Trophoblast cell (in vitro differentiated cells and primary cell): Measurements from ENCODE around the gene C20orf144.
"Not testable (repeated sequence)": the region's sequence is repeated elsewhere in the genome, so short reads cannot be mapped to it uniquely, and the experiment has no call there.

Source experiments
- DNase-seq, 2 donors: peaks; one replicate each; pipeline ENCODE4 v3.0.0-alpha.2; 2016
- H2AFZ ChIP-seq: 2 replicates; pipeline ENCODE4 v1.6.1; 2013; ENCODE audit warnings: low read length, moderate library complexity, mild to moderate bottlenecking; ENCODE audit not compliant: insufficient read depth, poor library complexity
- H2AK5ac ChIP-seq: 2 replicates; pipeline ENCODE4 v1.6.1; 2013; ENCODE audit warnings: mild to moderate bottlenecking, low read length
- H2BK120ac ChIP-seq: 2 replicates; pipeline ENCODE4 v1.6.1; 2013; ENCODE audit warnings: low read length, mild to moderate bottlenecking, moderate library complexity; ENCODE audit not compliant: insufficient read depth, poor library complexity
- H2BK12ac ChIP-seq: 2 replicates; pipeline ENCODE4 v1.6.1; 2013; ENCODE audit warnings: mild to moderate bottlenecking, low read length, moderate library complexity
- H2BK5ac ChIP-seq: 2 replicates; pipeline ENCODE4 v1.6.1; 2013; ENCODE audit warnings: low read length, low read depth, moderate library complexity, mild to moderate bottlenecking; ENCODE audit not compliant: poor library complexity
- H3K14ac ChIP-seq: 2 replicates; pipeline ENCODE4 v1.6.1; 2013; ENCODE audit warnings: mild to moderate bottlenecking, low read length
- H3K18ac ChIP-seq: 2 replicates; pipeline ENCODE4 v1.6.1; 2013; ENCODE audit warnings: mild to moderate bottlenecking, low read length
- H3K23ac ChIP-seq: 2 replicates; pipeline ENCODE4 v1.6.1; 2013; ENCODE audit warnings: low read length
- H3K27ac ChIP-seq: 2 replicates; pipeline ENCODE4 v1.5.1; 2013; ENCODE audit warnings: low read depth, mild to moderate bottlenecking, inconsistent platforms, low read length, moderate library complexity
- H3K27me3 ChIP-seq: 2 replicates; pipeline ENCODE4 v1.6.1; 2013; ENCODE audit warnings: inconsistent platforms, mild to moderate bottlenecking, low read length, moderate library complexity; ENCODE audit not compliant: insufficient read depth
- H3K36me3 ChIP-seq, 2 experiments: 1 replicate in 1 of 2; 2 replicates in 1 of 2; pipeline ENCODE4 v1.6.1; 2013; ENCODE audit warnings: low read length in 2 of 2, mild to moderate bottlenecking in 2 of 2, moderate library complexity in 1 of 2; ENCODE audit not compliant: insufficient read depth in 2 of 2, control insufficient read depth in 1 of 2
- H3K4ac ChIP-seq: 2 replicates; pipeline ENCODE4 v1.6.1; 2013; ENCODE audit warnings: low read depth, mild to moderate bottlenecking, low read length, moderate library complexity
- H3K4me1 ChIP-seq, 2 experiments: 1 replicate in 1 of 2; 2 replicates in 1 of 2; pipeline ENCODE4 v1.6.1; 2013; ENCODE audit warnings: low read length in 2 of 2, mild to moderate bottlenecking in 2 of 2, moderate library complexity in 1 of 2; ENCODE audit not compliant: insufficient read depth in 2 of 2, control insufficient read depth in 1 of 2
- H3K4me2 ChIP-seq: 2 replicates; pipeline ENCODE4 v1.6.1; 2013; ENCODE audit warnings: inconsistent platforms, mild to moderate bottlenecking, low read length, moderate library complexity
- H3K4me3 ChIP-seq: 2 replicates; pipeline ENCODE4 v1.5.1; 2013; ENCODE audit warnings: mild to moderate bottlenecking, low read depth, low read length, inconsistent platforms
- H3K79me1 ChIP-seq: one replicate; pipeline ENCODE4 v1.6.1; 2013; ENCODE audit warnings: low read length
- H3K79me2 ChIP-seq: 2 replicates; pipeline ENCODE4 v1.6.1; 2013; ENCODE audit warnings: low read length, mild to moderate bottlenecking; ENCODE audit not compliant: control insufficient read depth, insufficient read depth, poor library complexity
- H3K9ac ChIP-seq: 2 replicates; pipeline ENCODE4 v1.6.1; 2013; ENCODE audit warnings: mild to moderate bottlenecking, low read length
- H3K9me3 ChIP-seq: 2 replicates; pipeline ENCODE4 v1.6.1; 2013; ENCODE audit warnings: low read depth, mild to moderate bottlenecking, control low read depth, inconsistent platforms, low read length; ENCODE audit not compliant: insufficient read depth
- H4K12ac ChIP-seq: 2 replicates; pipeline ENCODE4 v1.6.1; 2013; ENCODE audit warnings: low read depth, mild to moderate bottlenecking, low read length, moderate library complexity
- H4K8ac ChIP-seq: 2 replicates; pipeline ENCODE4 v1.6.1; 2013; ENCODE audit warnings: low read depth, mild to moderate bottlenecking, low read length, moderate library complexity
- H4K91ac ChIP-seq: one replicate; pipeline ENCODE4 v1.6.1; 2013; ENCODE audit warnings: low read depth, mild to moderate bottlenecking, low read length, moderate library complexity
- WGBS: extraction: QIAGEN DNeasy Blood & Tissue Kit; methylation state at CpG from one replicate; pipeline ENCODE4 v1.1.7; 2013; ENCODE audit warnings: missing lambda C conversion rate; ENCODE audit not compliant: insufficient read length, insufficient coverage; ENCODE audit errors: extremely low coverage; 5-methylcytosine and 5-hydroxymethylcytosine counted together

C20orf144 gene

GRCh38 chr20:33630507-33630906 is 31.6 kb upstream of the C20orf144 start:
- H3K4me1 ChIP-seq = no peaks in the 10 kb centered on the region
- no peak overlapping the region for H2BK12ac ChIP-seq
- H3K27ac ChIP-seq = no peak overlapping the region
- no peak overlapping the region for H2AFZ ChIP-seq
- H2BK120ac ChIP-seq = no peak overlapping the region
- peaks cover 12 to 20% of the 10 kb centered on the region in 2 experiments for H3K36me3 ChIP-seq
- no peak overlapping the region for H3K4ac ChIP-seq
- no peaks in the 10 kb centered on the region for H3K79me1 ChIP-seq
- no peak overlapping the region for H3K4me3 ChIP-seq
- no peaks in the 10 kb centered on the region for H3K27me3 ChIP-seq
- no peak overlapping the region for H2BK5ac ChIP-seq
- no peak overlapping the region for H3K14ac ChIP-seq
- no peak overlapping the region for H4K8ac ChIP-seq
- H3K4me2 ChIP-seq = no peak overlapping the region
- H3K9ac ChIP-seq = no peak overlapping the region
- H3K9me3 ChIP-seq = no peaks in the 10 kb centered on the region
- no peak overlapping the region for H4K91ac ChIP-seq
- no peak overlapping the region for H3K23ac ChIP-seq
- H3K79me2 ChIP-seq = no peaks in the 10 kb centered on the region
- no peak for DNase-seq
- no peak overlapping the region for H4K12ac ChIP-seq
- H2AK5ac ChIP-seq = no peak overlapping the region
- no peak overlapping the region for H3K18ac ChIP-seq
- no CpG with 5 or more reads among the region's 4 CpGs for WGBS

GRCh38 chr20:33631910-33632309 is 30.2 kb upstream of the C20orf144 start:
- H3K79me2 ChIP-seq, H3K23ac ChIP-seq, H2BK12ac ChIP-seq, H2AK5ac ChIP-seq, H3K4me1 ChIP-seq, H3K9me3 ChIP-seq, H3K9ac ChIP-seq, H2BK120ac ChIP-seq, H4K8ac ChIP-seq, H3K27ac ChIP-seq, H4K91ac ChIP-seq, DNase-seq, H3K4me3 ChIP-seq, H3K79me1 ChIP-seq, H3K4me2 ChIP-seq, H2BK5ac ChIP-seq, H4K12ac ChIP-seq, H2AFZ ChIP-seq, H3K14ac ChIP-seq, H3K18ac ChIP-seq, H3K27me3 ChIP-seq, H3K4ac ChIP-seq: not testable (repeated sequence)
- H3K36me3 ChIP-seq = peaks cover 8 to 20% of the 10 kb centered on the region in 2 experiments
- WGBS = no CpG with 5 or more reads among the region's 4 CpGs

DNA sequence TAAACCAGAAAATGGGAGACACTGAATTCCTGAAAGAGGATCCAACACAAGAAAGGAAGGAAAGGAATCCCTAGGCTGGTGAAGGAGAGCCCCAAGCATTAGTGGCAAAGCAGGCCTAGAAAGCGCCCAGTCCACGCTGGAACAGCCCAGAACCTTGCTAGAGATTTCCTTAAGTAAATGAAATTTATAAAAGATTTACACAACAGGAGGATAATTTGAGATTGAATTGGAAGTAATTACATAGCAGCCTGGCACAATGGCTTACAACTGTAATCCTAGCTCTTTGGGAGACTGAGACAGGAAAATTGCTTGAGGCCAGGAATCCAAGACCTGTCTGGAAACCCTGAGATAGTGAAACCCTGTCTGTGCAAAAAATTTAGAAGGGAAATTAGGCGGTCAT is 26.8 kb upstream of the C20orf144 start:
- Histone ChIP-seq H3K14ac (no peak overlapping the region), H3K9ac (no peak overlapping the region), H3K4me3 (no peak overlapping the region), H4K91ac (no peak overlapping the region), H3K79me1 (no peaks in the 10 kb centered on the region), H4K8ac (no peak overlapping the region), H3K18ac (no peak overlapping the region), H3K9me3 (no peaks in the 10 kb centered on the region), H3K4me1 (peaks cover 0 to 2% of the 10 kb centered on the region in 2 experiments), H2AK5ac (no peak overlapping the region), H3K27me3 (no peaks in the 10 kb centered on the region), H3K4ac (no peak overlapping the region), H3K4me2 (no peak overlapping the region), H3K79me2 (no peaks in the 10 kb centered on the region), H2BK120ac (no peak overlapping the region), H2BK12ac (no peak overlapping the region), H4K12ac (no peak overlapping the region), H3K27ac (peak overlapping the region; percentile 30), H3K36me3 (peaks cover 6 to 25% of the 10 kb centered on the region in 2 experiments), H2AFZ (no peak overlapping the region), H3K23ac (no peak overlapping the region), H2BK5ac (no peak overlapping the region)
- no CpG with 5 or more reads among the region's 3 CpGs for WGBS
- DNase-seq = no peak

DNA sequence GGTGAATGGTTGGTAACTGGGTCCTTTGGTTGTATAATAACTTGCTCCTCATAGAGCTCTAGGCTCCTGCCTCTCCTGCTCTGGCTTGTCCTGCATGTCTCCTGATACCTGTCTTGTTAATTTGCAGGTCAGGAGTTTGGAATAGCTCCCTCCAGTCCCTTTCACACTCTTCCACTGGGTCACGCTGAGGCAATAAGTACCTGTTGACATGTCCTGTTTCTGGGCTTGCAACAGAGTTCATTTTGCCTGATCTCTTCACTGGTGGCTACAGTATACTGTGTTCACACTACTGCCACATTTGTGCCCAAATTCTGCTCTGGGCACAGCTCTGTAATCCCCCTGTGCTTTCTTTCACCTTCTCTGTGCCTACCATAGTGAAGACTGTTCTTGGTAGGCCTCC is 25.4 kb upstream of the C20orf144 start:
- Histone ChIP-seq H3K4me1 (peaks cover 0 to 2% of the 10 kb centered on the region in 2 experiments), H3K4me2 (no peak overlapping the region), H2BK120ac (no peak overlapping the region), H3K9ac (no peak overlapping the region), H3K18ac (no peak overlapping the region), H3K14ac (no peak overlapping the region), H3K79me2 (no peaks in the 10 kb centered on the region), H2AFZ (no peak overlapping the region), H3K4me3 (no peak overlapping the region), H2AK5ac (no peak overlapping the region), H4K91ac (no peak overlapping the region), H3K36me3 (peaks cover 10 to 29% of the 10 kb centered on the region in 2 experiments), H3K79me1 (no peaks in the 10 kb centered on the region), H2BK5ac (no peak overlapping the region), H4K12ac (no peak overlapping the region), H3K23ac (no peak overlapping the region), H3K27me3 (no peaks in the 10 kb centered on the region), H3K9me3 (no peaks in the 10 kb centered on the region), H2BK12ac (no peak overlapping the region), H4K8ac (no peak overlapping the region), H3K4ac (no peak overlapping the region), H3K27ac (no peak overlapping the region)
- WGBS = no CpG with 5 or more reads among the region's 1 CpG
- no peak for DNase-seq
